CD4-positive, alpha-beta T cell treated with Interleukin-2 at 100 ng/mL for 4 hours (primary cell): ENCODE results near the gene CD14.
"Not testable (repeated sequence)": the region's sequence is repeated elsewhere in the genome, so short reads cannot be mapped to it uniquely, and the experiment has no call there.

Source experiments
- DNase-seq: peaks from one replicate; pipeline ENCODE4 v3.0.0-alpha.2; 2020; ENCODE audit warnings: low spot score

The CD14 gene

DNA sequence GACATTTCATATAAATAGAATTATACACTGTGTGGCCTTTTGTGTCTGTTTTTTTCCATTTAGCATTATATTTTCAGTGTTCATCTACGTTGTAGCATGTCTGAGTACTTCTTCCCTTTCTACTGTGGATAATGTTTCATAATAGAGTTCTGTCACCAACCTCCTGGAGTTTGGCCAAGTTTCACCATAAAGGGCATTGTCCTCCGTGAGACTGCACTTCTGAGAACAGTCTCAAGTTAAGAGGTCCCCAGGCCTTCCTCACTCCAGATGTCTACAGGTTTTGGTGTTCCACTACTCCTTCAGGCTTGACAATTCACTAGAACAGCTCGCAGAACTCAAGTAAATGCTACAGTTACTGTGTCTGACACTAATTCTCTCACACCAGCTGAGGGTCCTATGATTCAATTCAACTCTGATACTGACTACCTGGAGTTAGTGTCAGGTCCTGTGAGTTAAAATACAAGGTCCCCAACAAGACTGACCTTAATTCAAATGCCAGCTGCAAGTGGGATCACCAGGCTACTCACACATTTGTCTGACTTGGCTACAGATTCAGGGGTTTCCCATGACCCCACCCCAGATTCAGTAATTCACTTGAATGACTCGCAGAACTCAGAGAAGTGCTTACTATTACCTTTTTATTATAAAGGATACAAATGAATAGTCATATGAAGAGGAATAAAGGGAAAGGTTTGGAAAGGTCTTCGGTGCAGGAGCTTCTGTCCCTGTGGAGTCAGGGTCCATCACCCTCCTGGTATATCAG, 37.3 kb downstream of the CD14 start:
- DNase-seq = no peak

DNA sequence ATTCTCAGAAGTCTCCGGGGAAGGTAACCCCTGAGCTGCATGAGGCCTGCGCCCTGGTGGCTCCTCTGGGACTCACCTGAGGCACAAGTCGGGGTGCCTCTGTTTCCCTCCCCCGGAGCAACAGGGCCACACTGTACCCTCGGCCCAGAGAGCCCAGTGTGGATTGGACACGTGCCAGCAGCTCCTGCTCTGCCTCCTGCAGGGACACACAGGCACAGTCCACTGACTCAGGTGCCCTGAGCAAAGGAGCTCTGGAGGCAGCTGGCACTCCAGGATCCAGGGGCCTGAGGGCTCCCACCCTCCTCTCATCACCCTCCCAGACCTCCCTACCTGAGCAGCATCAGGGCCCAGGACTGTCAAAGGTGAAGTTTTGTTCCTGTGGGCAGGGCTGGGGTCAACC, 38.8 kb downstream of the CD14 start:
- DNase-seq = no peak

DNA sequence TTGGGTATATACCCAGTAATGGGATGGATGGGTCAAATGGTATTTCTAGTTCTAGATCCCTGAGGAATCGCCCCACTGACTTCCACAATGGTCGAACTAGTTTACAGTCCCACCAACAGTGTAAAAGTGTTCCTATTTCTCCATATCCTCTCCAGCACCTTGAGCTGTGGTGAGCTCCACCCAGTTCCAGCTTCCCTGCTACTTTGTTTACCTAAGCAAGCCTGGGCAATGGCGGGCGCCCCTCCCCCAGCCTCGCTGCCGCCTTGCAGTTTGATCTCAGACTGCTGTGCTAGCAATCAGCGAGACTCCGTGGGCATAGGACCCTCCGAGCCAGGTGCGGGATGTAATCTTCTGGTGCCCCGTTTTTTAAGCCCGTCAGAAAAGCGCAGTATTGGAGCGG, 39.9 kb downstream of the CD14 start:
- not testable (repeated sequence) for DNase-seq

DNA sequence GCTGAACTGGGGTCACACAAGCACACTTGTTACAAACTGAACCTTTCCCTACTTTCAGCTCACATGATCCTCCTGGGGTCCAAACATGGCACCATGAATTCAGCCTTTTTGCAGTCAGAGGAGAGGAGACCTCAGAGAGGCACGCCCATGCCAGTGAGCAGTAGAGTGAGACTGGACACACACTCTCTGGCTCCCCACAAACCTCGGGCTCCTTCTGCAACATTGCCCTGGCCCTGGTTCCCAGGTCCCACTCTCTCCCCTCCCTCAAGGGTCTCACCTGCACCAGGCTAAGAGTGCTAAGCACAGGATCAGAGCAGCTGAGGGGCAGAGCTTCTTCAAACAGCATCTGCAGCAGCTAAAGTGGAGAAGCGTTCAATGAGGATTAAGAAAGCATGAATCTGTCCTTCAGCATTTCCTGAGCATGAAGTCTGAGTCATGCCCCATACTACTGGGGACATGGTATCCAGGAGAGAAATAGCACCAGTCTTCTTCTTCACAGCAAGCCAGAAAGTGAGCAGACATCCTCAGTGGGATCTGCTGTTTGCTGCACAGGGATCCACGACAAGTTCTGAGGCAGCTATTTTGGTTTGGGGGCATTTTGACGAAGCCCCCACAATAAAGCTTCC, 41.1 kb downstream of the CD14 start:
- no peak for DNase-seq

DNA sequence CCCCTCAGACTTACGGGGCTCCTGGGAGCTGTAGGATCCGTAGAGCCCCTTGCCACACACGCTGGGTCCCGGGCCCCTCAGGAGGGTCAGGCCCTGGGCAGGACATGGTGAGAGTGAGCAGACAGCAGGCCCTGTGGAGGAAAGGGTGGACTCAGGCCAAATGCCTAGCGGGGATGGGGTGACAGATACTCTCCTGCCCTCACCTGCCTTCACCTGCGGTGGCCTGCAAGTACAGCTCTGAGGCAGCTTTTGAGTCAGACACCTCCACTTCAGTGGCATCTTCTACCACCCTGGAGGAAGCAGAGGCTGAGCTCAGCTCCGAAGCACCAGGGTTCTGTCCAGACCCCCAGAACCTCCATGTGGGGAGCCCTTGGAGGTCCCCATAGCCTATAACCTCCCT, 42.1 kb downstream of the CD14 start:
- no peak for DNase-seq

DNA sequence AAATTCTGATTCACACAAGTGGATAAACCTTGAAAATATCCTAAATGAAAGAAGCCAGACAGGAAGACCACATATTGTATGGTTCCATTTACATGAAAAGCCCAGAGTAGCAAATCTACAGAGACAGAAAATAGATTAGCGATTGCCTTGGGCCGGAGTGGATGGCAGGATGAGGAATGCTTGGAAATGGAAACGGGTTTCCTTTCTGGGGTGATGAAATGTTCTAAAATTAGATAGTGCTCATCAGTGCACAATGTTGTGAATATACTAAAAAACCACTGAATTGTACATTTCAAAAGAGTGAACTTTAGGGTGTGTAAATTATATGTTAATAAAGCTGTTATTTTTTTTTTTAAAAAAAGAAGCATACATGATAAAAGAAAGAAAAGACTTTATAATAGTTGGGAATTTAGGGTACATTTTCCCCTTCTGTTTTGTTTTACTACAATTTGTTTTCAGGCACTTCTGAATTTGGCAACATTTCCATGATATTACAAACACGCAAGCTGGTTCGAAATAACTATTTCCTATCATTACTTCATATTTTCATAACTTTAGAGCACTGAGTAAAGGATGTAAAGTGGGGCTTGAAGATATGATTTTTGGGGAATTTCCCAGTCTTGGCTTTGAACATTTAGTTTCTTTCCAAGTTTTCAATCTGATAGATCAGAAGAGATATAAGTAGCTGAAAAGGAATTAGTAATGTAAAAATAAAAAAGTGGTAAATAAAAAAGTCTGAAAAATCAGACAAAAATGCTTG, 44.5 kb downstream of the CD14 start:
- no peak for DNase-seq

DNA sequence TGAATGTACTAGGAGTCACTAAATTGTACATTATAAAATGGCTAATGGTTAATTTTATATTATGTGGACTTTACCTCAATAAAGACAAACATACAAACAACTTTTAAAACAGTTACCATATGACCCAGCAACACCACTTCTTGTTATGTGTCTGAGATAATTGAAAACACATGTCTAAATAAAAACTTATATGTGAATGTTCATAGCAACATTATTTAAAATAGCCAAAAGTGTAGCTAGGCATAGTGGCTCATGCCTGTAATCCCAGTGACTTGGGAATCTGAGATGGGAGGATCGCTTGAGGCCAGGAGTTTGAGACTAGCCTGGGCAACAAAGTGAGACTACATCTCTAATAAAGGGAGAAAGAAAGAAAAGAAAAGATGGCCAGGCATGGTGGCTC, 45.5 kb downstream of the CD14 start:
- no peak for DNase-seq
